GM20000 (cell line): ENCODE data around the gene CCDC3.

Experiments used
- DNase-seq: peaks from one replicate; pipeline ENCODE4 v3.0.0; 2012; ENCODE audit warnings: low spot score
- CTCF ChIP-seq: IDR thresholded peaks from 2 replicates; pipeline ENCODE4 v1.5.1; 2012; ENCODE audit warnings: mild to moderate bottlenecking, control low read depth; ENCODE audit errors: extremely low read depth, missing control alignments

Gene CCDC3

GRCh38 chr10:13019280-13019679, 17.8 kb upstream of the CCDC3 start:
- DNase-seq = no peak
- TF ChIP-seq CTCF = no peak

- no peak for DNase-seq
- no peak for TF ChIP-seq CTCF
Observed at GRCh38 chr10:13018171-13018570, 16.7 kb upstream of the CCDC3 start.

- DNase-seq = no peak
- no peak for TF ChIP-seq CTCF
Observed at GRCh38 chr10:13016886-13017285, 15.4 kb upstream of the CCDC3 start.

- no peak for DNase-seq
Observed at GRCh38 chr10:13016426-13016825, 14.9 kb upstream of the CCDC3 start.

GRCh38 chr10:13006037-13006436, 4.5 kb upstream of the CCDC3 start:
- DNase-seq = no peak
- TF ChIP-seq CTCF = no peak

More at GRCh38 chr10:13016426-13016825, 14.9 kb upstream of the CCDC3 start:
- no peak for TF ChIP-seq CTCF

- no peak for DNase-seq
- no peak for TF ChIP-seq CTCF
Observed at GRCh38 chr10:13003759-13004158, 2.2 kb upstream of the CCDC3 start.

GRCh38 chr10:13003004-13003403, 1.5 kb upstream of the CCDC3 start:
- no peak for TF ChIP-seq CTCF
- DNase-seq = no peak
